Fibroblast of lung (primary cell): ENCODE results near the gene ANKRD16. TPM values are rescaled to one million over a fixed set of nuclear protein-coding genes. Genes with fewer than 3 reads are reported as not detected.
"Not testable (repeated sequence)": the region's sequence is repeated elsewhere in the genome, so short reads cannot be mapped to it uniquely, and the experiment has no call there.

ENCODE experiments used
- DNase-seq, 2 donors: peaks; one replicate each; pipeline versions ENCODE4 v3.0.0 to v3.0.0-alpha.2; 2010; ENCODE audit warnings: low read depth in 2 of 2
- H2AFZ ChIP-seq: 2 replicates; pipeline ENCODE4 v1.5.1; 2012; ENCODE audit warnings: low read length, control low read depth, inconsistent platforms
- H3K27ac ChIP-seq: 2 replicates; pipeline ENCODE4 v1.5.1; 2011; ENCODE audit warnings: low read length, control low read depth; ENCODE audit not compliant: insufficient read depth
- H3K27me3 ChIP-seq: 2 replicates; pipeline ENCODE4 v1.5.1; 2011; ENCODE audit warnings: mild to moderate bottlenecking, low read length; ENCODE audit not compliant: control insufficient read depth, insufficient read depth
- H3K36me3 ChIP-seq: 2 replicates; pipeline ENCODE4 v1.5.1; 2011; ENCODE audit warnings: low read length; ENCODE audit not compliant: control insufficient read depth, insufficient read depth
- H3K4me1 ChIP-seq: 2 replicates; pipeline ENCODE4 v1.5.1; 2011; ENCODE audit warnings: low read length; ENCODE audit not compliant: control insufficient read depth, insufficient read depth; ENCODE audit errors: extremely low read depth
- H3K4me2 ChIP-seq: 2 replicates; pipeline ENCODE4 v1.5.1; 2011; ENCODE audit warnings: low read length, control low read depth; ENCODE audit not compliant: insufficient read depth; ENCODE audit errors: extremely low read depth
- H3K4me3 ChIP-seq, 4 experiments: fragments of 200-600 bp in 1 of 4; sonication (generic) in 1 of 4; replicated peaks in 1 of 4; 2 replicates each; pipeline ENCODE4 v1.5.1; 2011 to 2016; ENCODE audit warnings: low read length in 4 of 4, low read depth in 3 of 4, mild to moderate bottlenecking in 3 of 4, control low read depth in 2 of 4, inconsistent platforms in 1 of 4, mixed read lengths in 1 of 4; ENCODE audit not compliant: insufficient read depth in 1 of 4; ENCODE audit errors: control extremely low read depth in 1 of 4
- H3K79me2 ChIP-seq: 2 replicates; pipeline ENCODE4 v1.5.1; 2012; ENCODE audit warnings: mild to moderate bottlenecking, low read length, inconsistent platforms; ENCODE audit not compliant: control insufficient read depth, insufficient read depth
- H3K9ac ChIP-seq: 2 replicates; pipeline ENCODE4 v1.5.1; 2011; ENCODE audit warnings: mild to moderate bottlenecking, low read length, control low read depth; ENCODE audit not compliant: insufficient read depth
- H3K9me3 ChIP-seq: 2 replicates; pipeline ENCODE4 v1.5.1; 2012; ENCODE audit warnings: low read depth, low read length; ENCODE audit not compliant: control insufficient read depth, insufficient read depth
- H4K20me1 ChIP-seq: 2 replicates; pipeline ENCODE4 v1.5.1; 2011; ENCODE audit warnings: low read length; ENCODE audit not compliant: control insufficient read depth, insufficient read depth; ENCODE audit errors: extremely low read depth
- CTCF ChIP-seq, 2 donors: IDR thresholded peaks in 1 of 2; conservative IDR thresholded peaks in 1 of 2; 1 replicate in 1 of 2; 2 replicates in 1 of 2; pipeline ENCODE4 v1.5.1; 2011 to 2012; ENCODE audit warnings: low read length in 2 of 2, control low read depth in 1 of 2, inconsistent platforms in 1 of 2, low read depth in 1 of 2, mild to moderate bottlenecking in 1 of 2
- EZH2 ChIP-seq: IDR thresholded peaks from 2 replicates; pipeline ENCODE4 v1.5.1; 2012; ENCODE audit warnings: low read length, control low read depth, mild to moderate bottlenecking; ENCODE audit errors: missing control alignments
- polyA plus RNA-seq, 2 donors: library from polyadenylated mRNA; depleted of rRNA in 1 of 2; stranded (reverse) in 1 of 2; unstranded in 1 of 2; fragments of >200 nt; gene quantifications; 2 replicates each; pipeline ENCODE4 v1.2.1, GENCODE V29; 2011 to 2012; ENCODE audit warnings: missing spikeins in 1 of 2
- total RNA-seq: library from RNA; depleted of rRNA; stranded (reverse); fragments of >200 nt; gene quantifications from 2 replicates; pipeline ENCODE4 v1.2.1, GENCODE V29; 2014

Gene ANKRD16
- total and polyA plus RNA-seq, 2 donors (not counting 1 experiment from before 2014, with no cell fraction given), result 4.0 to 9.9 TPM

GRCh38 chr10:5887029-5887428, 2.7 kb downstream of the ANKRD16 start:
- no peaks in the 10 kb centered on the region for H3K36me3 ChIP-seq
- peak in 1 of 2 donors; percentile 46 for DNase-seq
- H3K79me2 ChIP-seq, result peaks cover 24% of the 10 kb centered on the region
- no peaks in the 10 kb centered on the region for H3K27me3 ChIP-seq
- no peaks in the 10 kb centered on the region for H3K9me3 ChIP-seq
- H3K27ac ChIP-seq, result no peak overlapping the region
- peaks cover 6% of the 10 kb centered on the region for H3K4me1 ChIP-seq
- no peak overlapping the region for H3K4me2 ChIP-seq
- TF ChIP-seq CTCF (conservative IDR thresholded peaks at IDR 0.05 in 1 of 2, IDR thresholded peaks at IDR 0.05 in 1 of 2; ENCODE audit: low read depth in 1 of 2, low read length in 2 of 2) (no peak), EZH2 (no peak)
- H4K20me1 ChIP-seq, result no peaks in the 10 kb centered on the region
- H2AFZ ChIP-seq, result no peak overlapping the region
- no peak overlapping the region for H3K4me3 ChIP-seq
- H3K9ac ChIP-seq, result no peak overlapping the region

GRCh38 chr10:5885619-5886018, 4.1 kb downstream of the ANKRD16 start:
- H3K36me3 ChIP-seq, result peaks cover 2% of the 10 kb centered on the region
- H3K27me3 ChIP-seq, result no peaks in the 10 kb centered on the region
- no peaks in the 10 kb centered on the region for H3K4me1 ChIP-seq
- no peak overlapping the region for H3K4me2 ChIP-seq
- no peaks in the 10 kb centered on the region for H3K9me3 ChIP-seq
- no peak for DNase-seq
- no peaks in the 10 kb centered on the region for H4K20me1 ChIP-seq
- TF ChIP-seq EZH2 (no peak), CTCF (conservative IDR thresholded peaks at IDR 0.05 in 1 of 2, IDR thresholded peaks at IDR 0.05 in 1 of 2; ENCODE audit: low read depth in 1 of 2, low read length in 2 of 2) (no peak)
- no peak overlapping the region for H3K4me3 ChIP-seq
- no peak overlapping the region for H3K9ac ChIP-seq
- H2AFZ ChIP-seq, result no peak overlapping the region
- H3K27ac ChIP-seq, result no peak overlapping the region
- H3K79me2 ChIP-seq, result peaks cover 11% of the 10 kb centered on the region

- Histone ChIP-seq H3K36me3 (peaks cover 2% of the 10 kb centered on the region), H3K9ac (no peak overlapping the region), H3K27me3 (no peaks in the 10 kb centered on the region), H3K4me2 (no peak overlapping the region), H2AFZ (no peak overlapping the region), H3K27ac (no peak overlapping the region), H3K79me2 (no peaks in the 10 kb centered on the region), H3K4me3 (no peak overlapping the region), H3K9me3 (no peaks in the 10 kb centered on the region), H3K4me1 (no peaks in the 10 kb centered on the region), H4K20me1 (no peaks in the 10 kb centered on the region)
- TF ChIP-seq EZH2, result no peak
- no peak for TF ChIP-seq CTCF (conservative IDR thresholded peaks at IDR 0.05 in 1 of 2, IDR thresholded peaks at IDR 0.05 in 1 of 2; ENCODE audit: low read depth in 1 of 2, low read length in 2 of 2)
- no peak for DNase-seq
These were observed 6.7 kb downstream of the ANKRD16 start for GRCh38 chr10:5882961-5883360.

- H3K4me3 ChIP-seq, H3K79me2 ChIP-seq, H3K4me1 ChIP-seq, H4K20me1 ChIP-seq, H3K27ac ChIP-seq, H3K36me3 ChIP-seq, DNase-seq, H2AFZ ChIP-seq, H3K9me3 ChIP-seq, H3K9ac ChIP-seq, H3K27me3 ChIP-seq, H3K4me2 ChIP-seq: not testable (repeated sequence)
These were observed 12.7 kb downstream of the ANKRD16 start for GRCh38 chr10:5877041-5877440.
